Measurements from ENCODE around the gene CCDC142.

The CCDC142 gene

DNA sequence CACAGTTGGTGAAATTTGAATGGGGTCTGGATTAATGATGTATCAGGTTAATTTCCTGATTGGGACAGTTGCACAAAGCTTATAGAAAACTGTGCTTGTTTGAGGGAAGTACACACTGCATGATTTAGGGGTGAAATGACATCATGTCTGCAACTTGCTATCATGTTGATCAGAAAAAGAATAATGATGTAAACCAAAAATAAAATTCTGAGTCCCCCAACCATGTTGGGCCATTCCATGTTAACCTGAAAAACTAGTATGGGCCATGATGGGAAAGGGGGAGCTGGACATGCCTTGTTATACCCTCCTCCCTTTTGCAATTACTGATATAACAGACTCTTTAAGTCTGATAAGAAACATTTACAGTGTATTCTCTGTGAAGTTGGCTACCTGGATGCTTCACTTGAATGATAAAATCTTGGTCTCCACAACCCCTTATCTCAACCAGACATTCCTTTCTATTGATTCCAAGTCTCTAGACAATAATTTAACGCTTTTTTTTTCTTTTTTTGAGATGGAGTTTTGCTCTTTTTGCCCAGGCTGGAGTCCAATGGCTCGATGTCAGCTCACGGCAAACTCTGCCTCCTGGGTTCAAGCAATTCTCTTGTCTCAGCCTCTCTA is 32.1 kb downstream of the CCDC142 start:
- TF ChIP-seq FOXM1 (IDR thresholded peaks at IDR 0.05; ENCODE audit: borderline replicate concordance, low read depth): no peak
- TF ChIP-seq CEBPB (IDR thresholded peaks at IDR 0.05): no peak
- TF ChIP-seq TEAD4 (IDR thresholded peaks at IDR 0.05): no peak
- TF ChIP-seq, protein P1, sequence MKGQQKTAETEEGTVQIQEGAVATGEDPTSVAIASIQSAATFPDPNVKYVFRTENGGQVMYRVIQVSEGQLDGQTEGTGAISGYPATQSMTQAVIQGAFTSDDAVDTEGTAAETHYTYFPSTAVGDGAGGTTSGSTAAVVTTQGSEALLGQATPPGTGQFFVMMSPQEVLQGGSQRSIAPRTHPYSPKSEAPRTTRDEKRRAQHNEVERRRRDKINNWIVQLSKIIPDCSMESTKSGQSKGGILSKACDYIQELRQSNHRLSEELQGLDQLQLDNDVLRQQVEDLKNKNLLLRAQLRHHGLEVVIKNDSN (IDR thresholded peaks at IDR 0.05): no peak
- no peak for TF ChIP-seq NFIC (IDR thresholded peaks at IDR 0.05)
- no peak for TF ChIP-seq EGR1 (IDR thresholded peaks at IDR 0.05)
- TF ChIP-seq, protein P2, sequence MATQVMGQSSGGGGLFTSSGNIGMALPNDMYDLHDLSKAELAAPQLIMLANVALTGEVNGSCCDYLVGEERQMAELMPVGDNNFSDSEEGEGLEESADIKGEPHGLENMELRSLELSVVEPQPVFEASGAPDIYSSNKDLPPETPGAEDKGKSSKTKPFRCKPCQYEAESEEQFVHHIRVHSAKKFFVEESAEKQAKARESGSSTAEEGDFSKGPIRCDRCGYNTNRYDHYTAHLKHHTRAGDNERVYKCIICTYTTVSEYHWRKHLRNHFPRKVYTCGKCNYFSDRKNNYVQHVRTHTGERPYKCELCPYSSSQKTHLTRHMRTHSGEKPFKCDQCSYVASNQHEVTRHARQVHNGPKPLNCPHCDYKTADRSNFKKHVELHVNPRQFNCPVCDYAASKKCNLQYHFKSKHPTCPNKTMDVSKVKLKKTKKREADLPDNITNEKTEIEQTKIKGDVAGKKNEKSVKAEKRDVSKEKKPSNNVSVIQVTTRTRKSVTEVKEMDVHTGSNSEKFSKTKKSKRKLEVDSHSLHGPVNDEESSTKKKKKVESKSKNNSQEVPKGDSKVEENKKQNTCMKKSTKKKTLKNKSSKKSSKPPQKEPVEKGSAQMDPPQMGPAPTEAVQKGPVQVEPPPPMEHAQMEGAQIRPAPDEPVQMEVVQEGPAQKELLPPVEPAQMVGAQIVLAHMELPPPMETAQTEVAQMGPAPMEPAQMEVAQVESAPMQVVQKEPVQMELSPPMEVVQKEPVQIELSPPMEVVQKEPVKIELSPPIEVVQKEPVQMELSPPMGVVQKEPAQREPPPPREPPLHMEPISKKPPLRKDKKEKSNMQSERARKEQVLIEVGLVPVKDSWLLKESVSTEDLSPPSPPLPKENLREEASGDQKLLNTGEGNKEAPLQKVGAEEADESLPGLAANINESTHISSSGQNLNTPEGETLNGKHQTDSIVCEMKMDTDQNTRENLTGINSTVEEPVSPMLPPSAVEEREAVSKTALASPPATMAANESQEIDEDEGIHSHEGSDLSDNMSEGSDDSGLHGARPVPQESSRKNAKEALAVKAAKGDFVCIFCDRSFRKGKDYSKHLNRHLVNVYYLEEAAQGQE (IDR thresholded peaks at IDR 0.05; ENCODE audit: low read depth): no peak
- no peak for TF ChIP-seq ZBTB7A (IDR thresholded peaks at IDR 0.05; ENCODE audit: low read depth)
- TF ChIP-seq, protein P3, sequence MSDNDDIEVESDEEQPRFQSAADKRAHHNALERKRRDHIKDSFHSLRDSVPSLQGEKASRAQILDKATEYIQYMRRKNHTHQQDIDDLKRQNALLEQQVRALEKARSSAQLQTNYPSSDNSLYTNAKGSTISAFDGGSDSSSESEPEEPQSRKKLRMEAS (IDR thresholded peaks at IDR 0.05): no peak
- no peak for TF ChIP-seq CREB1 (IDR thresholded peaks at IDR 0.05; ENCODE audit: low read depth)

DNA sequence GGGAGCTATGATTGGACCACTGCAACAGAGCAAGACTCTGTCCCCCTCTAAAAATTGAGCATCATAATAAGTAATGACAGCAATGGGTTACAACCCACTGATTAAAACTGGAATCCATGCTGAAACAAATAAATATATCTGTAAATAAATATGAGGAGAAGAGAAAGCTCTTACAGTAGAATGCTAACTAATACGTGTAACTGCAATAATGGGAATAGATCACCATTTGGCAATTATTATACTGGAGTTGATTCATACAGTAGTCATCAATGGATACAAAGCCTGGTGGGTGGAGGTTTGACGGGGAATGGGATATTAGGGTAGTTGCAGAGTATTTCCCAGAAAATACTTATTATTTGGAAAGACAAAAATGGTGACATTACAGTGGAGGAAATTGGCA is 34.0 kb downstream of the CCDC142 start:
- no peak for TF ChIP-seq CEBPB (IDR thresholded peaks at IDR 0.05)
- no peak for TF ChIP-seq FOXM1 (IDR thresholded peaks at IDR 0.05; ENCODE audit: borderline replicate concordance, low read depth)
- no peak for TF ChIP-seq TCF12 (IDR thresholded peaks at IDR 0.05; ENCODE audit: low read depth)
- TF ChIP-seq, protein P1 (IDR thresholded peaks at IDR 0.05): no peak
- no peak for TF ChIP-seq CREB1 (IDR thresholded peaks at IDR 0.05; ENCODE audit: low read depth)
- no peak for TF ChIP-seq EP300 (IDR thresholded peaks at IDR 0.05; ENCODE audit: borderline replicate concordance)
- TF ChIP-seq ZBTB7A (IDR thresholded peaks at IDR 0.05; ENCODE audit: low read depth): no peak
- no peak for TF ChIP-seq YY1 (IDR thresholded peaks at IDR 0.05; ENCODE audit: low read depth)
- no peak for TF ChIP-seq EGR1 (IDR thresholded peaks at IDR 0.05)
- TF ChIP-seq, protein P3 (IDR thresholded peaks at IDR 0.05): no peak
- TF ChIP-seq TAF1 (IDR thresholded peaks at IDR 0.05; ENCODE audit: low read depth): no peak
- TF ChIP-seq, protein P2 (IDR thresholded peaks at IDR 0.05; ENCODE audit: low read depth): no peak
- no peak for TF ChIP-seq NFIC (IDR thresholded peaks at IDR 0.05)
- no peak for TF ChIP-seq TEAD4 (IDR thresholded peaks at IDR 0.05)
- no peak for TF ChIP-seq RAD21 (IDR thresholded peaks at IDR 0.05; ENCODE audit: low read depth)

DNA sequence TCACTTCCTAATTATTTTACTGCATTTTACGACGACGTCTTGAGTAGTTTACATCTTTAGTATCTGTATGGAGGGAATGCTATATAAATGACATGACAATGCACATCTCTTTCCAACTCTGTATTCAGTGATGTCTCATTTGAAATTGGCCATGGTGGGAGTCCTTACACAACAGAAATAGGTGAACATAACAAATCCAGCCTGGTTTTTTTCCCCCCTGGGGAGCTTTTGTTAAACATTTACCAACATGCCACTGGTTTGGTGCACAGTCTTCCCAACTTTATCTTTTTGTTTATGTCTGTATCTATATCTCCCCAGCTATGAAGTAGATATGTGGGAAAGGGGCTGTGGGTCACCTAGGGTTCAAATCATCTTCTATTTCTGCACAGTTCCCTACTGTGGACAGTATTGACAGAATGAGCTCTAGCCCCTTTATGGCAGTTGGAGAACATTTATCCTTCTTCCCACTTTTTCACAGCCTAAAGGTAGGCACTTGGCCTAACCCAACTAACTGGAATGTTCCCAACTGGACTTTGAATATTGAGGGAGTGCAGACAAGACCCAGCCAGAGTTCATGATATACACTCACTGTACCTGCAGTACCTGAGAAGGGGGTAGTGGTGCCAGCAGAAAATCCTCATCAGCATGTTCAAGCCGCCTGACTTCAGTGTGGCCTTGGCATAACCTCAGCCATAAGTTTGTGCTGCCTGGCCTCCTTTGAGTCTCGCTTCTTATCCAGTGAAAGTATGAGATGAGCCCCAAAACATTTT is 35.4 kb downstream of the CCDC142 start:
- TF ChIP-seq TAF1 (IDR thresholded peaks at IDR 0.05; ENCODE audit: low read depth): no peak
- no peak for TF ChIP-seq FOXM1 (IDR thresholded peaks at IDR 0.05; ENCODE audit: borderline replicate concordance, low read depth)
- TF ChIP-seq TEAD4 (IDR thresholded peaks at IDR 0.05): no peak
- TF ChIP-seq ZBTB7A (IDR thresholded peaks at IDR 0.05; ENCODE audit: low read depth): no peak
- TF ChIP-seq NFIC (IDR thresholded peaks at IDR 0.05): no peak
- TF ChIP-seq, protein P2 (IDR thresholded peaks at IDR 0.05; ENCODE audit: low read depth): no peak
- TF ChIP-seq YY1 (IDR thresholded peaks at IDR 0.05; ENCODE audit: low read depth): no peak
